ENCODE data around the gene GPANK1. TPM values are rescaled to one million over a fixed set of nuclear protein-coding genes. Genes with fewer than 3 reads are reported as not detected.
A peak's percentile ranks its signal among the peaks of the same experiment; 100 is the strongest.

The GPANK1 gene
- total RNA-seq, 1 experiment from 2014 or later = 26.8 TPM

- H3K4ac ChIP-seq (ENCODE audit: low read depth, low read length) = no peak overlapping the region
- H3K79me2 ChIP-seq (ENCODE audit: insufficient read depth, low read length) = no peaks in the 10 kb centered on the region
- no peaks in the 10 kb centered on the region for H3K4me1 ChIP-seq (ENCODE audit: insufficient read depth, low read length)
- no peak overlapping the region for H2BK120ac ChIP-seq (ENCODE audit: low read depth, low read length, poor library complexity, severe bottlenecking)
- H3K18ac ChIP-seq (ENCODE audit: insufficient read length, low read depth, low read length) = no peak overlapping the region
- H3K4me2 ChIP-seq (ENCODE audit: insufficient read depth, insufficient read length, low read length) = peak overlapping the region; percentile 51
- H3K27me3 ChIP-seq (ENCODE audit: insufficient read depth, low read length) = no peaks in the 10 kb centered on the region; the same call in 1 of the 2 replicates
- peak overlapping the region; percentile 76 to 89 for H3K4me3 Mint-ChIP-seq
- H2AK5ac ChIP-seq (ENCODE audit: insufficient read length, low read length) = no peak overlapping the region
- H4K5ac ChIP-seq (ENCODE audit: insufficient read length, low read depth, low read length) = no peak overlapping the region
- no peak overlapping the region for H2BK15ac ChIP-seq (ENCODE audit: low read depth, low read length)
- no peak overlapping the region for H2BK5ac ChIP-seq (ENCODE audit: insufficient read length, low read length)
- H3K56ac ChIP-seq (ENCODE audit: insufficient read length, low read depth, low read length) = no peak overlapping the region
- peaks cover 18% of the 10 kb centered on the region for H3K23me2 ChIP-seq (ENCODE audit: insufficient read length, low read depth, low read length, poor library complexity, severe bottlenecking)
- no peaks in the 10 kb centered on the region for H3K9me3 ChIP-seq (ENCODE audit: control insufficient read depth, low read depth, low read length)
- no peaks in the 10 kb centered on the region; a peak in 3 of 5 replicates for H3K9me3 Mint-ChIP-seq
- peaks cover 25 to 30% of the 10 kb centered on the region in 2 experiments for H3K4me1 Mint-ChIP-seq
- no peak overlapping the region for H3K9ac ChIP-seq (ENCODE audit: extremely low read depth, insufficient read length, low read length)
- no peak overlapping the region for H3K27ac ChIP-seq (ENCODE audit: insufficient read length, low read depth, low read length)
- H3K27me3 Mint-ChIP-seq (ENCODE audit: low read depth) = peaks cover 26% of the 10 kb centered on the region
- H2AFZ ChIP-seq (ENCODE audit: low read length) = no peak overlapping the region
- no peak overlapping the region for H3T11ph ChIP-seq (ENCODE audit: low read length)
- H3K27ac Mint-ChIP-seq = peak overlapping the region in 2 of 3 experiments; percentile 67 to 98; a peak in 5 of 7 replicates
- no peaks in the 10 kb centered on the region for H3K79me1 ChIP-seq (ENCODE audit: insufficient read depth, low read depth, low read length, poor library complexity, severe bottlenecking)
- H3K14ac ChIP-seq (ENCODE audit: insufficient read depth, low read length) = no peak overlapping the region
- no peak overlapping the region for H3K23ac ChIP-seq (ENCODE audit: insufficient read length, low read depth, low read length)
- H2BK20ac ChIP-seq (ENCODE audit: low read depth, low read length, poor library complexity, severe bottlenecking) = no peak overlapping the region
- DNase-seq = peak; percentile 60
- no peaks in the 10 kb centered on the region for H4K20me1 ChIP-seq (ENCODE audit: control insufficient read depth, insufficient read depth, insufficient read length)
- H4K8ac ChIP-seq (replicated peaks; ENCODE audit: insufficient read length, low read depth, low read length) = no peak overlapping the region
- H4K91ac ChIP-seq (ENCODE audit: insufficient read length, low read depth, low read length) = no peak overlapping the region
- WGBS (ENCODE audit: extremely low coverage, insufficient read length, low lambda C conversion rate) = no CpG with 5 or more reads among the region's 13 CpGs
- peaks cover 4 to 31% (median 20%) of the 10 kb centered on the region in 3 experiments for H3K36me3 Mint-ChIP-seq (ENCODE audit: insufficient read depth in 1 of 3, low read depth in 3 of 3)
- H2BK12ac ChIP-seq (ENCODE audit: insufficient read length, low read depth, low read length) = no peak overlapping the region
- TF ChIP-seq CTCF (conservative IDR thresholded peaks at IDR 0.05) = no peak
These were observed 18.8 kb upstream of the GPANK1 start for GRCh38 chr6:31683591-31683990.
